UCSD-AML1 (cell line): ENCODE results near the gene ZNF775.
"Not testable (repeated sequence)": the region's sequence is repeated elsewhere in the genome, so short reads cannot be mapped to it uniquely, and the experiment has no call there.

Experiments used
- DNase-seq: peaks from one replicate; lab custom pipeline; 2025; ENCODE audit not compliant: unreplicated experiment; lab: John Stamatoyannopoulos, UW

Gene ZNF775

DNA sequence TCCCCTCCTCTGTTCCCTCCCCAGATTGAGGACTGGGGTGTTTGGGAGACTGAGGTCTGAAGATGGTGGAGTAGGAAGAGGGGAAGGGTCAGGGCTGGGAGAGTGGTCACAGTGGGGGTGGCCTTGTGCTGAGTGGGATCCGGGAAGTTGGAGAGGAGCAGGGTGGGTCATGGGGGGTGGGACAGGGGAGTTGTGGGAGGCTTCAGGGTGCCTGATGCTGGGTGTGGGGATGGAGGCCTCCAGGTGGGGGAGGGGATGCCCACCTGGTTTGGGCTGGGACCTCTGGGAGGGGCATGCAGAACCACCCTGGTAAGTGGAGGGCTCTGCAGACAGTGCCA is 2.6 kb downstream of the ZNF775 start:
- DNase-seq = no peak

DNA sequence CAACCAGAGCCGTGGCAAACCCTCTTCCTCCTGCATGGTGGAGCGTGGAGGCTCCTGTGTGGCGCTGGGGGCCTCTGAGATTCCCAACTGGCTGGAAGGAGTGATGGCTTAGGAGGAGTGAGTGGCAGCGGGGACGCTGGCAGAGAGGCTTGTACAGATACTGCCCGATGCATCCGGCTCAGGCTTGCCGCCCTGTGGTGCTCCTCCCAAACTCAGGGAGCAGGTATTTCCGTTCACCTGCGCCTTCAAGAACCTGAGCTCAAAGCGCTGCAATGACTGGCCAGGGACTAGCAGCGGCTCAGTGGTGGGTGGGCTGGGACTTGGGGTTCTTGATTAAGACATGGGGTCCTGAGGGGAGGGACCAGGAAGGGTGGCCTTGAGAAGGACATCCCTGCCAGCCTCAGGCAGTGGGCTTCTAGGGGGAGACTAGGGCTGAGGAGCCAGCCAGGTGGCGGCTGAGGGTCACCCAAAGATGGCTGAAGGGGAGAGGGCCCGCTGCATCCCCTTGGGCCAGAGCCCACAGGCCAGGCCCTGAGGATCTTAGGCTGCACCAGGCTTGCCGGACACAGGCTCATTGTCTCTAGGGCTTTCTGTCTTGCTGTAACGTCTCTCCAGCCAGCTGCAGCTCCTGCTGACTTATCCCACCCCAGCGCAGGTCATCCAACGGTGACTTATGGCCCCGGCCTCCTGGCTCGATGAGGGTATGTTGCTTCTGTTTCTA is 3.2 kb downstream of the ZNF775 start:
- DNase-seq = no peak

DNA sequence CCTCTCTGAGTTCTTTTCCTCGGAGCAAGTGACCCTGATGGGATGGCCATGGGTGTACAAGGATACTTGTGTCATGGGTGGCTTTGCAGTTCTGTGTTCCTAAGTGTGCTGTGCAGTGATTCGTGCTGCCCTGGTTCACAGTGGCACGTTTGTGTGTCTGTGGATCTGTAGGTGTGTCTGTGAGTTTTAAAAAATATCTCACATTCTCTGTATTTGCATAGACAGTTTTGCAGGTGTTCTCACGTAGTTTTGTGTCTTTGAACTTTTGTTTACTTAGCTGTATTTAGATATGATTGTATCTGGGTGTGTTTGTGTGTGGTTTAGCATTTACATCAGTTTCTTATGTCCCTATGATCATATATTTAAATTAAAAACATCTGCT is 3.7 kb downstream of the ZNF775 start:
- no peak for DNase-seq

DNA sequence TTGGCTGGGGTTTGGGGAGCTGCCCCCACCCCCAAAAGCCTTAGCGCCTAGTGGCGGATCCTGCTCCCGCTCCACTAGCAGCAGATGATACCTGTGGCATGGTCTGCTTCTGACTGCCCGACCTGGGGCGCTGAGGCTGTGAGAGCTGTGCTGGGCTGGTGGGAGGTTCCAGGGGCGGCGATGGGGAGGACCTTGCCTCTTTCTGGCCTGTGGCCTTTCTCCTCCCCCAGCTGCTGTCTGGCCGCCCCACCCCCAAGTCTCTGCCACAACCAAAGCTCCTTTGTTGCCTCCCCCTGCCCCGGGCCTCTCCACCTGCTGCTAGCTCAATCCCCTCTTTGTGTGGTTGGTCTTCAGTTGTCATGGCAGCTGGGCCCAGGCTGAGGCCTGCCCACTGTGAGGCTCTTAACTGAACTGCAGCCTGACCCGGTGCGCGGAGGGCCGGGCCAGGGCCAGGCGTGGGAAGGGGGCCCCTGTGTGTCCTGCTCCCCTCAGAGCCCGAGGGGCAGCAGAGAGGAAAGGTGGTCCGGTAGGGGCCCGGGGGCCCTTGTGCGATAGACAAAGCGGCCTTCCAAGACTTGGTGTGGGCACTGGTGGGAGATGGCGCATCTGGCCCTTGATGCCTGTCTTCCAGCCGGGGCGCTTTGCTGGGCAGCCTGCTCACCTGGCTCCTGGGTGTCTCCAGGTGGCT is 4.7 kb downstream of the ZNF775 start:
- DNase-seq = no peak

DNA sequence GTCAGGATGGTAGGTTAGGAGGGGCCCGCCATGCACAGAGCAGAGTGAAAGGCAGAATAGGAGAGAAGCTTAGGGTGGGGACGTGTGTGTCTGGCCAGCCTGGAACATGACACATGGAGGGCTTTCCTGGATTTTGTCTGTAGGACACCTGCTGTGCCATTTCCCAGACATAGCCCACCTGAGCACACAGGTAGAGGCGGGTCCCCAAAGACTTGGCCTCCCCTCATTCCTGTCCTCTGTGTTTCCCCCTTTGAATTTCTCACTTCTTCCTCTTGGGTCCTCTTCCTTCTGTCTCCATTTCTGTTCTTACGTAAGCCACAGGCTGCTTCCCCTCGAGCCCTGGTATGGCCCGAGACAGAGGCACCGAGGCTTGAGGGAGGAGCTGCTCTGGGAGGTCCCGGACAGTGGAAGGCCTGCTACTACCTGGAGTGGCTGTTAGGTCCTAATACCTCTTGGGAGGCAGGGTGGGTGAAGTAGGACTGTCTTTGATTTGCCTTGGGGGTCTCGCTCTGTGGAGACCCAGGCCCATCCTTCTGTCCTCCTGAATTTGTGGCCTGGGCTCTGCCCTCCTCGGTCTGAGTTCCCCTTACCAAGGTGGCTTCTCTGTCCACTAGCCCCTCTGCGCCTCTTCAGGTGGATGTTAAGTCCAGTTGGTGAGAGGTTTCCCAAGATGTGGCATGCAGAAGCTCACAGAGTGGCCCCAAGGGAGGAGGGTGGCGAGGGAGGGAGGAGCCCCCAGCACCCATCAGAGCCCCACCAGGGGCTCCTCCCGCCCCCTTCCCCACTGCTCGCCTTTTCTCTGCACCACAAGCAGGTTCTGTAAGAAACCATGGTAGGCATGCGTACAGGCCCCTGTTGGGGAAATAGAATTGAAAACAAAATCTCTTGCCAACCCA is 5.5 kb downstream of the ZNF775 start:
- no peak for DNase-seq

DNA sequence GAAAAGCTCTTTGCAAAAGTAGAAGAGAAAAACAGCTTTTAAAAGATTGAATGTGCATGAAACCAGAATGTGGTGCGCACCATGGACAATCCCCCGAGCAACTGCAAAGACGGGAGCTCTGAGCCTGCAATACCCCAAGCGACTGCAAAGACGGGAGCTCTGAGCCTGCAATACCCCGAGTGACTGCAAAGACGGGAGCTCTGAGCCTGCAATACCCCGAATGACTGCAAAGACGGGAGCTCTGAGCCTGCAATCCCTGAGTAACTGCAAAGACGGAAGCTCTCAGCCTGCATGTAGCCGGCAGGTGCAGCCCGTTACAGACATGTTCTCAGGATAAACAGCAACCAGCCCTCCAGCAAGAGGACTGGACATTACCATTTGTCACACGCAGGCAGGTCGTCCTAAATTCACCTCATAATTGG is 6.2 kb downstream of the ZNF775 start:
- no peak for DNase-seq

DNA sequence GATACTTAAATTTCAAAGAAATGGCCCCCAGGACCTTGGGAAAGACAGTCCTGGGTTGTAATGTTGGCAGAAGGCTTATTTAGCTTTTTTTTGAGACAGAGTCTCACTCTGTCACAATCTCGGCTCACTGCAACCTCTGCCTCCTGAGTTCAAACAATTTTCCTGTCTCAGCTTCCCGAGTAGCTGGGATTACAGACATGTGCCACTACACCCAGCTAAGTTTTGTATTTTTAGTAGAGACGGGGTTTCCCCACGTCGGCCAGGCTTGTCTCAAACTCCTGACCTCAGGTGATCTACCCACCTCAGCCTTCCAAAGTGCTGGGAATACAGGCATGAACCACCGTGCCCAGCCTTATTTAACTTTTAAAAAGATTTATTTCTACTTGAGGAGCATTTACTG is 6.8 kb downstream of the ZNF775 start:
- DNase-seq = not testable (repeated sequence)

DNA sequence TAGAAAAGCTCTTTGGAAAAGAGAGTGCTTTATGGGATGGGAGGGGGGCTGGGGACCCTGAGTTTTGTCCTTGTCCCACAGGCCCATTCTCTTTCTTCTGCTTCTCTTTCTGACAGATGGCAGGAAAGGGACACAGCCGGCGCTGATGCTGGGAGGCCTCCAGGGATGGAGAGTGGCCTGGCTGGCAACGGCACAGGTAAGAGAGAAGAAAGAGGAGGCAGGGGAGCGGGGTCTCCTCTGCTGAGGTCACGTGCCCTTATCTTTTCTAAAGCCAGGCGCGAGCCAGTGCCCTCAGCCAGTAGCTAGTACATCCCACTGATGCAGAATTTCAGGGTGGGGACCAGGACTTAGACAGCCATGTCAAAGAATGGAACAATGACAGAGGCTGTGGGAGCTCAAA is 9.2 kb downstream of the ZNF775 start:
- DNase-seq = no peak

DNA sequence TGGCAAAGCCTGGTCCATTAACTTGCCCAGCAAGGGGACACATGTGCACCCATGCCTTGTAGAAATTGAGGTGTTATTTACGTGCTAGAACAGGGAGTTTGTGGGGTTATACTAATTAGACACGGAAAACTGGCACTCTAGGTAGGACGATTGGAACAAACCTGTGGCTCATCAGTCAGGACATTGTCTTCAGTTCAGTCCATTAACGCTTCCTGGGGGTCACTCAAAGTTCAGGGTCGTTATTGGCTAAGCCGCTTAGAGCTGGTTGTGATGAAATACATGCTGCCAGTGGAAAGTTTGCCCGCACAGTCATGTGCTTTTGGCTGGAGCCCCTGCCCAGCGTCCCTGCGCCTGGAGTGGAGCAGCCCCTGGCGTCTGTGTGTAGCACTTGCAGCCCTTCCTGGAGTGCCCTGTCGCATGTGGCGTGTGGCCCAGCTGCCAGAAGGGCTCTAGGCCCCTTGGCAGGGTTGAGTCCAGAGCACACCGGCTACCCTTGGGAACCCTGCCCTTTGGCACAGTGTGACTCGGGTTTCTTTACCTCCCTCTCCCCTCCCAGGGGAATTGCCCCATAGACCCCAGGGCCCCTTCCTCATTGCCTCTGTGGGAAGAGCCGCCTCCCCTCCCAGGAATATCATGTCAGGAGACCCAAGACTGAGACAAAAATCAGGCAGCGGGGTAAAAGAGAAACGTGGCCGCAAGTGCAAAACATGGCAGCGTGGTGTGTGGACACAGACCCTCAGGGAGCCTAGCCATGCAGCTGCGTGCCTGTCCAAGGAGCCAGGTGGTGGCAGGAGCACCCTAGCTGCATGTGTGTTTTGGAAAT is 9.8 kb downstream of the ZNF775 start:
- no peak for DNase-seq

DNA sequence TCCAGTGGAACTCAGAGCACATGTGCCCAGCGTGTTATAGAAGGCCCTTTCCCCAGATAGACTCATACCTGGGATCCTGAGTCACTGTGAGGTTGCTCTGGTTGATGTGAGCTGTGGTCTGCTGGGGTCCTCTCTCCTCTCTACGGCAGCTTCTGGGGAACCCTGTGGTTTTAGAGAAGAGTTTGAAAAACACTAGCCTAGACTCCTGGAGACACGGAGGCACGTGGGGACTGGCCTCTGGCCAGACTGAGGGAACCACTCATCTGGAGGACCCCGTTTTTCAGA is 10.3 kb downstream of the ZNF775 start:
- DNase-seq = no peak

DNA sequence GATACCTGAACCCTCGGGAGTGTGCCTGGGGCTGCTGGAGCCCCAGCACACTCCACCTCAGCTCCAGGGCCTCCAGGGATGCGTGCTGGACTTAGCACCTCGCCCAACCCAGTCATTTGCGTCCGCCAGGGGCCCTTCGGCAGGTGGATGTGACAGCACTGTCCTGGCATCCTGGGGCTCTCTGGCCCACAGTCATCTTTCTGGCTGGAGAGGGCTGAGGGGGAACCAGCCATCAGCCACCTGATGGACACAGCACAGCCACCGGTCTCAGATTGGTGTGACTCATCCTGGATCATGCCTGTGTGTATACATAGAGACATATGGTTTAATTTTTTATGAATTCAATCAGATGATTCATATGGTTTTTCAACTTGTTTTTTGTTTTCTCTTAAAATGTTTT is 11.1 kb downstream of the ZNF775 start:
- DNase-seq = no peak

DNA sequence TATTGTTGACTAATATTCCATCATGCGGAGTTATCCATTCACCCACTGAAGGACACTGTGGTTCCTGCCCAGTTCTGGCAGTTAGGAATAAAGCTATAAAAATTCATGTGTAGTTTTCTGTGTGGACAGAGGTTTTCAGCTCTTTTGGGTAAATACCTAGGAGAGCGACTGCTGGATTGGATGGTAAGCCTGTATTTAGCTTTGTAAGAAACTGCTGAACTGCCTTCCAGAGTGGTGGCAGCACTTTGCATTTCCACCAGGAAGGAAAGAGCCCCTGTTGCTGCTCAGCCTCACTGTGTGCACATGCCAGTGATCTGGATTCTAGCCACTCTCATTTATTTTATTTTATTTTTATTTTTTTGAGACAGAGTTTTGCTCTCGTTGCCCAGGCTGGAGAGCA is 14.2 kb downstream of the ZNF775 start:
- DNase-seq = no peak

DNA sequence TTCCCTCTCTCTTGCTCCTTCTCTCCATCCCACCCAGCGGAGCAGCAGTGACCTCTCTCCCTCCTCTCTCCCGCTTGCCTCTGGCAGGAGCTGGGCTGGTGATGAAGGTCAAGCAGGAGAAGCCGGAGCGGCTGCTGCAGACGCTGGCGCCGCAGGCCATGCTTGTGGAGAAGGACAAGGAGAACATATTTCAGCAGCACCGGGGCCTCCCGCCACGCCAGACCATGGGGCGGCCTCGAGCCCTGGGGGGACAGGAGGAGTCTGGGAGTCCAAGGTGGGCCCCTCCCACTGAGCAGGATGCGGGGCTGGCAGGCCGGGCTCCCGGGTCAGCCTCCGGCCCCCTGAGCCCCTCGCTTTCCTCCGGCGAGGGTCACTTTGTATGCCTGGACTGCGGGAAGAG is 17.3 kb downstream of the ZNF775 start:
- DNase-seq = no peak

DNA sequence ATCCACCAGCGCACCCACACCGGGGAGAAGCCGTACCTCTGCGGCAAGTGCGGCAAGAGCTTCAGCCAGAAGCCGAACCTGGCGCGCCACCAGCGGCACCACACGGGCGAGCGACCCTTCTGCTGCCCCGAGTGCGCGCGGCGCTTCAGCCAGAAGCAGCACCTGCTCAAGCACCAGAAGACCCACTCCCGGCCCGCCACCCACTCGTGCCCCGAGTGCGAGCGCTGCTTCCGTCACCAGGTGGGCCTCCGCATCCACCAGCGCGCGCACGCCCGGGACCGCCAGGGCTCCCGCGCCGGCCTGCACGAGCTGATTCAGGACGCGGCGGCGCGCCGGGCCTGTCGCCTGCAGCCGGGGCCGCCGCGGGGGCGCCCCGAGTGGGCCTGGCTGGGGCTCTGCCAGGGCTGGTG is 17.7 kb downstream of the ZNF775 start:
- DNase-seq = no peak

DNA sequence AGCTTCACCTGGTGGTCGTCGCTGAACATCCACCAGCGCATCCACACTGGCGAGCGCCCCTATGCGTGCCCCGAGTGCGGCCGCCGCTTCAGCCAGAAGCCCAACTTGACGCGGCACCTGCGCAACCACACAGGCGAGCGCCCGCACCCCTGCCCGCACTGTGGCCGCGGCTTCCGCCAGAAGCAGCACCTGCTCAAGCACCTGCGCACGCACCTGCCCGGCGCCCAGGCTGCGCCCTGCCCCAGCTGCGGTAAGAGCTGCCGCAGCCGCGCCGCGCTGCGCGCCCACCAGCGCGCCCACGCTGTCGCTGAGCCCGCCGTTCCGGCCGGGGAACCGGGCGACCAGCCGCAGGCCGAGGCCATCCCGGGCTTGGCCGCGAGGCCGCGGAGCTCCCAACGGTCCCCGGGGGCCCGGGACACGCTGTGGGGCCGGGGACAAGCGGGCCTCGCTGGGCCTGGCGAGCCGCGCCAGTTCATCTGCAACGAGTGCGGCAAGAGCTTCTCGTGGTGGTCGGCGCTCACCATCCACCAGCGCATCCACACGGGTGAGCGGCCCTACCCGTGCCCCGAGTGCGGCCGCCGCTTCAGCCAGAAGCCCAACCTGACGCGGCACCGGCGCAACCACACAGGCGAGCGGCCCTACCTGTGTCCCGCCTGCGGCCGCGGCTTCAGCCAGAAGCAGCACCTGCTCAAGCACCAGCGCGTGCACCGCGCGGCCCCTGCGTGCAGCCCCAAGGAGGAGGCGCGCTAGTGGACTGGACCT is 18.4 kb downstream of the ZNF775 start:
- DNase-seq = no peak

DNA sequence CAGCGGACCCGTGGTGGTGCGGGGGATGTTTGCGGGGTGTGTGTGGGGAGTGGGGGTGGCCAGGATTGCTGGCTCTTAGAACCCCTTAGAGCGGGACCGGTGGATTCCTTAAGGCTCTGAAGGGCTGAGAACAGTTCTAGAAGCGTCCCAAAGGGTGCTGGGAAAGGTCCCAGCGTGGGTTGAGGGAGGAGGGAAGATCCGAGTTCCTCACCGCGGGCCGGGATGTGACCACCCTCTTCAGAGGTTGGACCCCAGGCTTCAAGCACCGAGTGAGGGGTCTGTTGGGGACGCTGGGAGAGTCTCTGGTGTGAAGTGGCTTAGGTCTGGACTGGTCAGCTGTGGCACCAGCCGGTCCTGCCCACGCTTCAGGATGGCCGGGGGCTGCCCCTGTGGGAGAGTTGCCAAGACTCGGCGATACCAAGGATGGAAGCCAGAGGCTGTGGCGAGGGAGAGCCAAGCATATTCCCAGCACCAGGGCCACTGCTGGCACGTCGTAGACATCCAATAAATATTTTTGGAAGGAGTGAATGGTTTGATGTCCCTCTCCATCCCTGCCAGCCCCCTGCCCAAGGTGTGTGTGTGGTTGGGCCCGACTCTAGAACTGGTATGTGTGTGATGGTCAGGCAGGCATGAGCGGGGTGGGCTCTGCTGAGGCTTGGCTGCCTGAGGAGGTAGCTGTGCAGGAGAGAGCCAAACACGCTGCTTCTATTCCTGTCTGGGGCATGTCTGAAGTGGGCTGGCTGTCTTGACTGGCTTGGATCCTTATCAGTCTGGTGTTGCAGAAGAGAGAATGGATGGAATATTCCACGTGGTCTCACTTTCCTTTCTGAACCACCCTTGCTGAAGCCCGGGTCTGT is 19.2 kb downstream of the ZNF775 start:
- no peak for DNase-seq

DNA sequence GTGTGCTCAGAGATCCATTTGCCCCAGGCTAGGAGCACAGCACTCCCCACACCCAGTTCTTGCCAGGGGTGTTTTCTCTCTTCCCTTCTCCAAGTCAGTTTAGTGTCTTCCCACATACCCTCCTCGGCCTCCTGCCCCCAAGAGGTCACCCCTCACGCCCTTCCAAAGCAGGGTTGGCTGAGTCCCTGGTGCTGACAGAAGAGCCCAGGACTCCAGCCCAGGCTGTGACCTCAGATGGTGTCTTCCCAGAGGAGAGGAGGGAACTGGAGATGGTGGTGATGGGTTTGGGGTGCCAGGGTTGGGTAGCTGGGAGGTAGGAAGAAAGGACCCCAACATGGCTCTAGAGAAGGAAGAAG is 19.8 kb downstream of the ZNF775 start:
- no peak for DNase-seq

DNA sequence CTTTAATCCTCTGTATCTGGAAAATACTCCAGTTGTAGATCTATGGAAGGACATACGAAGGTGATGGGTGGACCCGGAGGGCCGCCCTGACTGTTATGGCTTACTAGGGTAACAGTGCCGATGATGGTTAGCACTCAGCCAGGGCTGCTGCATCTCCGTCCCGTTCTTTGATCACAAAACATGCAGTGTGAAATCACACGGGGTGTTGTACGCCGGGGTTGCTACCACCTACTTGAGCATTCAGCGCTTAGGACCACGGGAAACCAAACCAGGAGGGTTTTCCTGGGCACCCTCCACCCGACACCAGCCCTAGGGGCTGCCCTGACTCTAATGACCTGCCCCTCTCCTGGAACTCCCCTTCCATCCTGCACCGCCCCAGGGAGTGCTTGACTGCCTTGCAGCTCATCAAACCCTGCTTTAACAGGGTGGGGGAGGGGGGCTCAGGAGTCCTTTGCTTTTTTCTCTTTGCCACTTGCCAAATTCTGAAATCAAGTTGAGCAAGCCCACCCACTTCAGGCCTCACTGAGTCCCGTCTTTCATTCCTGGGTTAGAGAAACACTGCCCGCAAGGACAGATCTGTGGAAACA is 20.4 kb downstream of the ZNF775 start:
- no peak for DNase-seq

DNA sequence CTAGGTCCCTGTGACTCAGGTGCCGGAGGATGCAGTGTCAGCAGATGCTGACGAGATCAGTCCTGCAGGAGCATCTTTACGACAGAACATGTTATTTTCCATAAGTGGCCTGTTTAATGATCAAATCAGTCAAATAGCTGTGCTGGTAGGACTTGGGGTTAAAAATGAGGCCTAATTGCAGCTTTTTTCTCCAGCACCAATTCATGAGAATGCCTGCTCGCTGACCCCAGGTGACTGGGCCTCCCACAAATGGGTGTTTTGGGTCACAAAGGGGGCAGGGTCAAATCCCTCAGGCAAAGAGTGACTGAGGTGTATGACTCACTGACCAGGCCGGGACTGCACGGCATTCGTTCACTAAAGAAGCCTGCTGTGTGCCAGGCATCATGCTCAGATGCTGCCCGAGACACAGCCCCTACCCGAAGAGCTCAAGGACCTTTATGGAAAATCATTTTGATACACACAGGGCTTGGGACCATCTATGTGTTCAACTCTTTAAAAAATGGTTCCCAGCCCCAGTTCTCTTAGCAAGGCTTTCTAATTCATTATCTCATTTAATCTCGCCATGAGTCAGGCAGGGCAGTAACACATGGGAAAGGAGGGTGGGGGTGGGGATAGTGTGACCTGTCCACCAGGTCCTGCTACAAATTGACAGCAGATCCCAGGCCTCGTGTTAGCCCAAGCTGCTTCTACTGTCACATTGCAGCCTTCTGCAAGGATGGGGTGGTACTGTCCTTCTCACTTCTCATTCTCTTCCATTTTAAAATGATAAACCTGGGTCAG is 21.1 kb downstream of the ZNF775 start:
- no peak for DNase-seq
